DND-41 (cell line): ENCODE measurements around the gene EID2.

ENCODE experiments used
- EZH2 ChIP-seq: IDR thresholded peaks from 3 replicates; pipeline ENCODE4 v1.6.1; 2012; ENCODE audit warnings: borderline replicate concordance, low read depth, mild to moderate bottlenecking, moderate library complexity, low read length, inconsistent platforms; ENCODE audit not compliant: severe bottlenecking
- TF ChIP-seq, protein P1 (sequence below): IDR thresholded peaks from 2 replicates; pipeline ENCODE4 v1.5.1; 2012; ENCODE audit warnings: borderline replicate concordance, low read length, moderate library complexity, mild to moderate bottlenecking; ENCODE audit not compliant: poor library complexity, severe bottlenecking; ENCODE audit errors: extremely low read depth

DNA sequence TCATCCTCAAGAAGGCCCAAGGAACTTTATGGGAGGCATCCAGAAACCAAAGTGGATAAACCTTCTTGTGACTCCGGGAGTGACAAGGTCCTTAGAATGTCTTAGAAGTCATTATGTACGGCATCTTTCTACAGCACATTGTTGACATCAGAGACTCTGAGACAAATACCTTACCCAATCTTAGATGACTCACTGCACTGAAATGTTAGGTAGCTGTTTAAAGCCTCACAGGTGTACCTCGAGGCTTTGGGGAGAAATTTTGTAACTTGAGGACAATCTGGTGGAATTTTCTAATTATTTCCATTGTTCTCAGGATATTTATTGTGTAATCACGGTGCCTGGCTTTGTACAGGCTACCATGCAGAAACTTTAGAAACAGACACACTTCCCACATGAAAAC is 47.5 kb upstream of the EID2 start:
- TF ChIP-seq, protein P1, sequence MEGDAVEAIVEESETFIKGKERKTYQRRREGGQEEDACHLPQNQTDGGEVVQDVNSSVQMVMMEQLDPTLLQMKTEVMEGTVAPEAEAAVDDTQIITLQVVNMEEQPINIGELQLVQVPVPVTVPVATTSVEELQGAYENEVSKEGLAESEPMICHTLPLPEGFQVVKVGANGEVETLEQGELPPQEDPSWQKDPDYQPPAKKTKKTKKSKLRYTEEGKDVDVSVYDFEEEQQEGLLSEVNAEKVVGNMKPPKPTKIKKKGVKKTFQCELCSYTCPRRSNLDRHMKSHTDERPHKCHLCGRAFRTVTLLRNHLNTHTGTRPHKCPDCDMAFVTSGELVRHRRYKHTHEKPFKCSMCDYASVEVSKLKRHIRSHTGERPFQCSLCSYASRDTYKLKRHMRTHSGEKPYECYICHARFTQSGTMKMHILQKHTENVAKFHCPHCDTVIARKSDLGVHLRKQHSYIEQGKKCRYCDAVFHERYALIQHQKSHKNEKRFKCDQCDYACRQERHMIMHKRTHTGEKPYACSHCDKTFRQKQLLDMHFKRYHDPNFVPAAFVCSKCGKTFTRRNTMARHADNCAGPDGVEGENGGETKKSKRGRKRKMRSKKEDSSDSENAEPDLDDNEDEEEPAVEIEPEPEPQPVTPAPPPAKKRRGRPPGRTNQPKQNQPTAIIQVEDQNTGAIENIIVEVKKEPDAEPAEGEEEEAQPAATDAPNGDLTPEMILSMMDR = no peak
- TF ChIP-seq EZH2 = no peak
